ENCODE data around the gene ITPRID1.

ITPRID1 gene

GRCh38 chr7:31492086-31492485 lies 21.8 kb upstream of the ITPRID1 start:
- H3K4me3 Mint-ChIP-seq, result no peak overlapping the region
- DNase-seq (ENCODE audit: low spot score), result no peak
- H3K9me3 Mint-ChIP-seq, result no peaks in the 10 kb centered on the region
- no peak overlapping the region for H3K27ac Mint-ChIP-seq
- H3K27me3 Mint-ChIP-seq (ENCODE audit: low read depth), result no peaks in the 10 kb centered on the region
- no peaks in the 10 kb centered on the region for H3K36me3 Mint-ChIP-seq (ENCODE audit: low read depth)
- H3K4me1 Mint-ChIP-seq (ENCODE audit: low read depth), result no peaks in the 10 kb centered on the region

- Mint-ChIP-seq H3K4me1 (ENCODE audit: low read depth) (no peaks in the 10 kb centered on the region), H3K27me3 (ENCODE audit: low read depth) (no peaks in the 10 kb centered on the region), H3K9me3 (no peaks in the 10 kb centered on the region), H3K36me3 (ENCODE audit: low read depth) (no peaks in the 10 kb centered on the region), H3K4me3 (no peak overlapping the region), H3K27ac (no peak overlapping the region)
- DNase-seq (ENCODE audit: low spot score), result no peak
Observed at GRCh38 chr7:31493714-31494181, 20.1 kb upstream of the ITPRID1 start.

GRCh38 chr7:31494421-31494820 lies 19.5 kb upstream of the ITPRID1 start:
- H3K27me3 Mint-ChIP-seq (ENCODE audit: low read depth), result no peaks in the 10 kb centered on the region
- no peak for DNase-seq (ENCODE audit: low spot score)
- H3K27ac Mint-ChIP-seq, result no peak overlapping the region
- no peaks in the 10 kb centered on the region for H3K36me3 Mint-ChIP-seq (ENCODE audit: low read depth)
- H3K9me3 Mint-ChIP-seq, result no peaks in the 10 kb centered on the region
- no peak overlapping the region for H3K4me3 Mint-ChIP-seq
- no peaks in the 10 kb centered on the region for H3K4me1 Mint-ChIP-seq (ENCODE audit: low read depth)

DNA sequence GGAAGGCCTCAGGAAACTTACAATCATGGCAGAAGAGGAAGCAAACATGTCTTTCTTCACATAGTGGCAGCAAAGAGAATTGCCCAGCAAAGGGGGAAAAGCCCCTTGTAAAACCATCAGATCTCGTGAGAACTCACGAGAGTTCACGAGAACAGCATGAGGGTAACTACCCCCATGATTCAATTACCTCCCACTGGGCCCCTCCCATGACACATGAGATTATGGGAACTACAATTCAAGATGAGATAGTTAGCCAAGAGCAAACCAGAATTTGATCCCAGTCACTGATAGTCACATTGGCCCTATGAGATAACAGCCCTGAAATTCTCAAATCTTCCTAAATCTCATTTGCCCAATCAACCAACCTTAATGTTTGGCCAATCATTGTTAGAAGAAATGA lies 18.2 kb upstream of the ITPRID1 start:
- H3K36me3 Mint-ChIP-seq (ENCODE audit: low read depth), result no peaks in the 10 kb centered on the region
- no peak for DNase-seq (ENCODE audit: low spot score)
- no peak overlapping the region for H3K27ac Mint-ChIP-seq
- no peaks in the 10 kb centered on the region for H3K4me1 Mint-ChIP-seq (ENCODE audit: low read depth)
- H3K9me3 Mint-ChIP-seq, result no peaks in the 10 kb centered on the region
- H3K4me3 Mint-ChIP-seq, result no peak overlapping the region
- no peaks in the 10 kb centered on the region for H3K27me3 Mint-ChIP-seq (ENCODE audit: low read depth)

- Mint-ChIP-seq H3K4me3 (no peak overlapping the region), H3K9me3 (no peaks in the 10 kb centered on the region), H3K27ac (no peak overlapping the region), H3K4me1 (ENCODE audit: low read depth) (no peaks in the 10 kb centered on the region), H3K36me3 (ENCODE audit: low read depth) (no peaks in the 10 kb centered on the region), H3K27me3 (ENCODE audit: low read depth) (no peaks in the 10 kb centered on the region)
- DNase-seq (ENCODE audit: low spot score), result no peak
Observed at GRCh38 chr7:31497516-31497915, 16.4 kb upstream of the ITPRID1 start.

DNA sequence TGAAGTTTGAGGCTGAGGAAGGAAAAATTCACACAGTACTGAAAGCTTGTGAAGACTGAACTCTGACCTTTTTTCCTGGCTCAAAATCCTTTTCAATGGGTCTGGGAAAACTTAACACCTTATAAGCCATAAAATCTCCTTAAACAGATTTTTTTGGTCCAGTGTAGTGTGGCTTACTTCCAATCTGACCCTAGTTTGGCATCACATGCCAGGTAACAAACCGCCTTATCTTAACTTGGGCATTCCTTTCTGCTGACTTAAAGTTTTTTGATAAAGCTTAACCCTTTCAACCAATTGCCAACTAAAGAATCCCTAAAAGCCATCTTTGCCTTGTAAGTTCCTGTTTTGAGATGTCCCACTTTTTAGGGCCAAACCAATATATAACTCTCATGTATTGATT lies 13.2 kb upstream of the ITPRID1 start:
- Mint-ChIP-seq H3K9me3 (no peaks in the 10 kb centered on the region), H3K27ac (no peak overlapping the region), H3K4me3 (no peak overlapping the region), H3K4me1 (ENCODE audit: low read depth) (no peaks in the 10 kb centered on the region), H3K27me3 (ENCODE audit: low read depth) (no peaks in the 10 kb centered on the region), H3K36me3 (ENCODE audit: low read depth) (no peaks in the 10 kb centered on the region)
- DNase-seq (ENCODE audit: low spot score), result no peak

DNA sequence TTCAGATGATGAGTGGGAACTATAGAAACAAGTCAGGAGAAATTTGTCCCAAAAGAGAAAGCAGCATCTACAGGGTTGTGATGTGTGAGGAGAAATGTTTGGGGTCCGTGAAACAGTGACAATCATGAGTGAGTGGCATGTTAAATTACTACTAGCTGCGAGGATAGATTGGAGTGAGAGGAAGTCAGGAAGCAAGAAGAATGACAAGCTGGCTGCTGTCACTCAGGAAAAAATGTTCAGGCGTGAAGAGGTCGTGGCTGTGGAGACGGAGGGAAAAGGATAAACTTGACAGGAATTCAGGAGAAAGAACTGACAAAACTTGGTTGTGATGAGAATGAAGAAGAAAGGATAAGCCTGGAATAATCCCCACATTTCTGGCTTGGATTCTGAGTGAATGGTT lies 5.1 kb upstream of the ITPRID1 start:
- H3K4me3 Mint-ChIP-seq, result no peak overlapping the region
- peaks cover 26% of the 10 kb centered on the region for H3K9me3 Mint-ChIP-seq
- no peak overlapping the region for H3K27ac Mint-ChIP-seq
- H3K27me3 Mint-ChIP-seq (ENCODE audit: low read depth), result no peaks in the 10 kb centered on the region
- no peak for DNase-seq (ENCODE audit: low spot score)
- H3K36me3 Mint-ChIP-seq (ENCODE audit: low read depth), result no peaks in the 10 kb centered on the region
- H3K4me1 Mint-ChIP-seq (ENCODE audit: low read depth), result no peaks in the 10 kb centered on the region

- Mint-ChIP-seq H3K4me1 (ENCODE audit: low read depth) (no peaks in the 10 kb centered on the region), H3K36me3 (ENCODE audit: low read depth) (no peaks in the 10 kb centered on the region), H3K4me3 (no peak overlapping the region), H3K27ac (no peak overlapping the region), H3K27me3 (ENCODE audit: low read depth) (no peaks in the 10 kb centered on the region), H3K9me3 (peaks cover 35% of the 10 kb centered on the region)
- no peak for DNase-seq (ENCODE audit: low spot score)
Observed at GRCh38 chr7:31512166-31512565, 1.7 kb upstream of the ITPRID1 start.

DNA sequence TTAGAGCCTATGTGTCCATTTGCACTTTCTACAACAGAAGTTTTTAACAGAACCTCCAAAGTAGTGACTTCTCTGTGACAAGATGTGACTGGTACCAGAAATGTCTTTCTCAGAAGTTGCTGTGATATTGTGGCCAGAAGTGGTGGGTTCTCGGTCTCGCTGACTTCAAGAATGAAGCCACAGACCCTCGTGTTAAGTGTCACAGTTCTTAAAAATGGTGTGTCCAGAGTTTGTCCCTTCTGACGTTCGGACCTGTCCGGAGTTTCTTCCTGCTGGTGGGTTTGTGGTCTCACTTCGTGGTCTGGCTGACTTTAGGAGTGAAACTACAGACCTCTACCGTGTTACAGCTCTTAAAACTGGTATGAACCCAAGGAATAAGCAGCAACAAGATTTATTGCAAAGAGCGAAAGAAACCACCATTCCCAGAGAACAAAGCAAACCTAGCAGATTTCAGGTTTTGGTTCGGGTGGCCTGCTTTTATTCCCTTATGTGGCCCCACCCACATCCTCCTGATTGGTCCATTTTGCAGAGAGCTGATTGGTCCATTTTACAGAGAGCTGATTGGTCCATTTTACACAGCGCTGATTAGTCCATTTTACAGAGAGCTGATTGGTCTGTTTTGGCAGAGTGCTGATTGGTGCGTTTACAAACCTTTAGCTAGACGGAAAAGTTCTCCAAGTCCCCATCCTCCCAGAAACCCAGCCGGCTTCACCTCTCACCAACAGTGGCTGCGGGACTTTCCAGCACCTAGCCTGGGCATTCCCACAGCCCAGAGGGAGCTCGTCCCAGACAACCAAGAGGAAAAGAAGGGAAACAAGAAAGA lies 3.0 kb downstream of the ITPRID1 start:
- Mint-ChIP-seq H3K4me3 (no peak overlapping the region), H3K27ac (no peak overlapping the region), H3K27me3 (ENCODE audit: low read depth) (no peaks in the 10 kb centered on the region), H3K9me3 (peaks cover 11% of the 10 kb centered on the region), H3K36me3 (ENCODE audit: low read depth) (no peaks in the 10 kb centered on the region), H3K4me1 (ENCODE audit: low read depth) (no peaks in the 10 kb centered on the region)
- DNase-seq (ENCODE audit: low spot score), result no peak

- no peak overlapping the region for H3K4me3 Mint-ChIP-seq
- H3K36me3 Mint-ChIP-seq (ENCODE audit: low read depth), result no peaks in the 10 kb centered on the region
- no peak for DNase-seq (ENCODE audit: low spot score)
- H3K27me3 Mint-ChIP-seq (ENCODE audit: low read depth), result no peaks in the 10 kb centered on the region
- H3K9me3 Mint-ChIP-seq, result peaks cover 15% of the 10 kb centered on the region
- no peaks in the 10 kb centered on the region for H3K4me1 Mint-ChIP-seq (ENCODE audit: low read depth)
- no peak overlapping the region for H3K27ac Mint-ChIP-seq
Observed at GRCh38 chr7:31517513-31517912, 3.6 kb downstream of the ITPRID1 start.

DNA sequence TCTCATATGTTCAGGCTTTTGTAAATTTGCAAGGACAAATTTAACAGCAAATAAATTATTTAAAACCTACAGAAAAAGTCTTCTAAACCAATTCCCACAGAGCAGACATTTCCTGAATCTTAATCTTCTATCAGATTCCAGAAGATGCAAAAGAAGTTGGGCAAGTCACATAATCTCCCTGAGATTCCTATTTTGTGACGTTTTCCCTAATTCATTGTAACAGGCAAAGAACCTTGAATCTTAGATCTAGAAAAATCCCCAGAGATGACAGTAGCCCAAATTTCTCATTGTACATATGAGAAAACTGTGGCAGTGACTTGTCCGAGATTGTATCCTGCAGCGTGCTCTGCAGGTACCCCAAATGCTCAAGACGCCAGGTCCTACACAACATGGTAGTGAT lies 4.9 kb downstream of the ITPRID1 start:
- Mint-ChIP-seq H3K9me3 (peaks cover 19% of the 10 kb centered on the region), H3K4me1 (ENCODE audit: low read depth) (no peaks in the 10 kb centered on the region), H3K36me3 (ENCODE audit: low read depth) (no peaks in the 10 kb centered on the region), H3K27me3 (ENCODE audit: low read depth) (no peaks in the 10 kb centered on the region), H3K27ac (no peak overlapping the region), H3K4me3 (no peak overlapping the region)
- no peak for DNase-seq (ENCODE audit: low spot score)

DNA sequence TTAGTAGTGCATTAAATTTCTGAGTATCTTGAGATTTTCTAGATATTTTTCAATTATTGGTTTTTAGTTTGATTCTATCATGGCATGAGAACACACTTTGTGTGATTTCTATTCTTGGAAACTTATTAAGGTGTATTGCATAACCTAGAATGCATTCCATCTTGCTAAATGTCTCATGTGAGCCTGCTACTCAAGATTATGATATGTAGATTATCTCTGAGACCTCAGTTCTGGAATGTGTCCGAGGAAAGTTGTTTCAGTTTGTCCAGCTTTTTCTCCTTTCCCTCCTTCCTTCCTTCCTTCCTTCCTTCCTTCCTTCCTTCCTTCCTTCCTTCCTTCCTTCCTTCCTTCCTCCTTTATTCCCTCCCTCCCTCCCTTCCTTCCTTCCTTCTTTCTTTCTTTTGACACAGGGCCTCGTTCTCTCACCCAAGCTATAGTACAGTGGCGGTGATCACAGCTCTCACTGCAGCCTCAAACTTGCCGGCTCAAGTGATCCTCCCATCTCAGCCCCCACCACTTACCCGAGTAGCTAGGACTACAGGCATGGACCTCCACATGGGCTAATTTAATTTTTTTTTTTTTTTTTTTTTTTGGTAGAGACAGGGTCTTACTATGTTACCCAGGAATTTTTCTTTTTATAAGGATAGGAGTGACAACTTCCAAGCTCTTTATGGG lies 7.6 kb downstream of the ITPRID1 start:
- no peak overlapping the region for H3K27ac Mint-ChIP-seq
- peaks cover 8% of the 10 kb centered on the region for H3K9me3 Mint-ChIP-seq
- H3K36me3 Mint-ChIP-seq (ENCODE audit: low read depth), result no peaks in the 10 kb centered on the region
- DNase-seq (ENCODE audit: low spot score), result no peak
- no peak overlapping the region for H3K4me3 Mint-ChIP-seq
- no peaks in the 10 kb centered on the region for H3K4me1 Mint-ChIP-seq (ENCODE audit: low read depth)
- no peaks in the 10 kb centered on the region for H3K27me3 Mint-ChIP-seq (ENCODE audit: low read depth)

DNA sequence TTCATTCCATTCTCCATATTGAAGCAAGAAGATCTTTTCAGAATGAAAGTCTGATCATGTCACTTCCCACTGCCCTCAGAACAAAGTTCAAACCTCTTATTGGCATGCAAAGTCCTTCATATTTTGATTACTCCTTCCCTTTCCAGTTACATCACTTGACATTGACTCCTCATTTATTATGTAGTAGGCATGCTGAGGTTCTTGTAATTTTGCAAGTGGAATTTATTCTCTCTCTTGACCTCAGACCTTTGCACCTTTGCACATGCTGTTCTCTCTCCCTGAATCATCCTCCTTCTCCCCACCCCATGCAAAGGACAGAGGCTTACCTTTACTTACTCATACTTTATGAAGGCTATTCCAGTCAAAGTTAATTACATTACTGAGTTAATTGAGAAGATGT lies 13.0 kb downstream of the ITPRID1 start:
- Mint-ChIP-seq H3K27ac (no peak overlapping the region), H3K4me3 (no peak overlapping the region), H3K36me3 (ENCODE audit: low read depth) (no peaks in the 10 kb centered on the region), H3K4me1 (ENCODE audit: low read depth) (no peaks in the 10 kb centered on the region), H3K9me3 (peaks cover 8% of the 10 kb centered on the region), H3K27me3 (ENCODE audit: low read depth) (no peaks in the 10 kb centered on the region)
- DNase-seq (ENCODE audit: low spot score), result no peak

DNA sequence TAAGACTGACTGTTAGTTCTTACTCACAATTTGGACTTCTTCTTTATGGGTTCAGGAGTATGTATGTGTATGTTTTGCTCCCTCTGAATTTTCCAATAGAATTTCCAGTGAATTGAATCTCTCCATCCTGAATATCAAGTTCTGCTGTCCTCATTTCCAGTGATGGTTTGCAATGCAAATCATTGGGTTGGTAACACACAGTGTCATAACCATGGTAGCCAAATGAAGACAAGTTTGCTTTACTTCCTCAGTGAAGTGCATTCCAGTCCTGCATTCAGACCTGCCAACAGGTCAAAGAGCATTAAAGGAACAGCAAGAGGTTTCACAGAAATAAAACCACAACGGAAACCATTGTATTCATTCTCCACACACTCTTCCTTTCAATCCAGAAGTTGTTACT lies 15.2 kb downstream of the ITPRID1 start:
- no peaks in the 10 kb centered on the region for H3K4me1 Mint-ChIP-seq (ENCODE audit: low read depth)
- H3K9me3 Mint-ChIP-seq, result no peaks in the 10 kb centered on the region
- no peak for DNase-seq (ENCODE audit: low spot score)
- H3K27me3 Mint-ChIP-seq (ENCODE audit: low read depth), result no peaks in the 10 kb centered on the region
- H3K27ac Mint-ChIP-seq, result no peak overlapping the region
- H3K4me3 Mint-ChIP-seq, result no peak overlapping the region
- H3K36me3 Mint-ChIP-seq (ENCODE audit: low read depth), result no peaks in the 10 kb centered on the region
